Neural progenitor cell (in vitro differentiated cells): ENCODE data around the gene SH3D21. TPM values are rescaled to one million over a fixed set of nuclear protein-coding genes. Genes with fewer than 3 reads are reported as not detected.

ENCODE experiments used
- DNase-seq: peaks from one replicate; pipeline ENCODE4 v3.0.0-alpha.2; 2016; ENCODE audit warnings: low spot score
- H2AFZ ChIP-seq: fragments of 200-600 bp; sonication (generic); replicated peaks from 2 replicates; pipeline ENCODE4 v1.6.1; 2016; ENCODE audit warnings: antibody characterized with exemption
- H3F3A ChIP-seq: fragments of 200-600 bp; sonication (generic); 2 replicates; pipeline ENCODE4 v1.6.1; 2016; ENCODE audit warnings: antibody characterized with exemption, low read depth
- H3K27ac ChIP-seq: fragments of 200-600 bp; sonication (generic); 2 replicates; pipeline ENCODE4 v1.5.1; 2016; ENCODE audit warnings: mild to moderate bottlenecking
- H3K27me3 ChIP-seq: fragments of 200-600 bp; sonication (generic); 2 replicates; pipeline ENCODE4 v1.6.1; 2016; ENCODE audit warnings: mild to moderate bottlenecking, moderate library complexity
- H3K36me3 ChIP-seq: fragments of 200-600 bp; sonication (generic); 2 replicates; pipeline ENCODE4 v1.5.1; 2016
- H3K4me1 ChIP-seq: fragments of 200-600 bp; sonication (generic); 2 replicates; pipeline ENCODE4 v1.6.1; 2016; ENCODE audit warnings: mixed run types
- H3K4me2 ChIP-seq: fragments of 200-600 bp; sonication (generic); 2 replicates; pipeline ENCODE4 v1.6.1; 2016
- H3K4me3 ChIP-seq: fragments of 200-600 bp; sonication (generic); 2 replicates; pipeline ENCODE4 v1.5.1; 2016
- H3K79me2 ChIP-seq: fragments of 200-600 bp; sonication (generic); 2 replicates; pipeline ENCODE4 v1.6.1; 2016; ENCODE audit warnings: low read depth
- H3K9ac ChIP-seq: fragments of 200-600 bp; sonication (generic); 2 replicates; pipeline ENCODE4 v1.6.1; 2016
- H3K9me3 ChIP-seq: fragments of 200-600 bp; sonication (generic); 2 replicates; pipeline ENCODE4 v1.5.1; 2016; ENCODE audit warnings: low read depth
- H4K20me1 ChIP-seq: fragments of 200-600 bp; sonication (generic); 2 replicates; pipeline ENCODE4 v1.6.1; 2016; ENCODE audit warnings: low read depth
- H3K27ac Mint-ChIP-seq: 3 replicates; pipeline ENCODE4 v1.8.0; 2021; ENCODE audit warnings: mixed read lengths
- H3K27me3 Mint-ChIP-seq: 2 replicates; pipeline ENCODE4 v1.8.0; 2022; ENCODE audit warnings: low read depth, mild to moderate bottlenecking, inconsistent platforms, moderate library complexity, mixed read lengths; ENCODE audit not compliant: insufficient read depth
- H3K36me3 Mint-ChIP-seq: 3 replicates; pipeline ENCODE4 v1.8.0; 2021; ENCODE audit warnings: mixed read lengths
- H3K4me1 Mint-ChIP-seq: 3 replicates; pipeline ENCODE4 v1.8.0; 2021; ENCODE audit warnings: mixed read lengths
- H3K4me3 Mint-ChIP-seq: 3 replicates; pipeline ENCODE4 v1.8.0; 2021; ENCODE audit warnings: mild to moderate bottlenecking, moderate library complexity, mixed read lengths
- H3K9me3 Mint-ChIP-seq: 3 replicates; pipeline ENCODE4 v1.8.0; 2020; ENCODE audit warnings: mixed read lengths
- CTCF ChIP-seq: fragments of 200-600 bp; sonication (generic); IDR thresholded peaks from 2 replicates; pipeline ENCODE4 v1.5.1; 2017; ENCODE audit warnings: antibody characterized with exemption, mild to moderate bottlenecking
- EZH2 ChIP-seq: fragments of 200-600 bp; sonication (generic); IDR thresholded peaks from 2 replicates; pipeline ENCODE4 v1.6.1; 2017; ENCODE audit warnings: antibody characterized with exemption, mild to moderate bottlenecking, moderate library complexity
- EZH2phosphoT487 ChIP-seq: fragments of 200-600 bp; sonication (generic); IDR thresholded peaks from 2 replicates; pipeline ENCODE4 v1.6.1; 2017; ENCODE audit warnings: antibody characterized with exemption
- total RNA-seq: library from RNA; depleted of rRNA; stranded (reverse); fragments of >200 nt; gene quantifications from 2 replicates; pipeline ENCODE4 v1.2.3, GENCODE V29; 2015; ENCODE audit warnings: low replicate concordance

The SH3D21 gene
- total RNA-seq, 1 donor from 2014 or later, result 6.1 TPM

- H2AFZ ChIP-seq, result no peak overlapping the region
- Mint-ChIP-seq H3K4me1 (peaks cover 25% of the 10 kb centered on the region), H3K4me3 (no peak overlapping the region), H3K27me3 (no peaks in the 10 kb centered on the region), H3K9me3 (no peaks in the 10 kb centered on the region), H3K36me3 (peaks cover 5% of the 10 kb centered on the region), H3K27ac (peak overlapping the region; percentile 94)
- no peak for TF ChIP-seq CTCF
- TF ChIP-seq EZH2phosphoT487, result no peak
- no peak for TF ChIP-seq EZH2
- H3K4me3 ChIP-seq, result no peak overlapping the region
- H3K4me2 ChIP-seq, result no peak overlapping the region
- no peaks in the 10 kb centered on the region for H3K27me3 ChIP-seq
- H3K4me1 ChIP-seq, result peaks cover 6% of the 10 kb centered on the region
- H4K20me1 ChIP-seq, result no peaks in the 10 kb centered on the region
- H3F3A ChIP-seq, result peaks cover 13% of the 10 kb centered on the region
- H3K79me2 ChIP-seq, result peaks cover 21% of the 10 kb centered on the region
- no peak overlapping the region for H3K9ac ChIP-seq
- no peaks in the 10 kb centered on the region for H3K9me3 ChIP-seq
- peaks cover 3% of the 10 kb centered on the region for H3K36me3 ChIP-seq
- no peak for DNase-seq
- H3K27ac ChIP-seq, result no peak overlapping the region
Observed at GRCh38 chr1:36365381-36365780, 59.2 kb downstream of the SH3D21 start.

GRCh38 chr1:36366091-36366661 lies 60.0 kb downstream of the SH3D21 start:
- TF ChIP-seq EZH2 (no peak), EZH2phosphoT487 (no peak), CTCF (peak; percentile 17)
- Histone ChIP-seq H3K36me3 (peaks cover 3% of the 10 kb centered on the region), H3K9ac (no peak overlapping the region), H3K27ac (peak overlapping the region; percentile 61), H2AFZ (no peak overlapping the region), H3K4me2 (peak overlapping the region; percentile 45), H3F3A (peaks cover 13% of the 10 kb centered on the region), H3K79me2 (peaks cover 21% of the 10 kb centered on the region), H3K4me3 (no peak overlapping the region), H4K20me1 (no peaks in the 10 kb centered on the region), H3K9me3 (no peaks in the 10 kb centered on the region), H3K4me1 (peaks cover 6% of the 10 kb centered on the region), H3K27me3 (no peaks in the 10 kb centered on the region)
- no peaks in the 10 kb centered on the region for H3K27me3 Mint-ChIP-seq
- peaks cover 5% of the 10 kb centered on the region for H3K36me3 Mint-ChIP-seq
- peaks cover 25% of the 10 kb centered on the region for H3K4me1 Mint-ChIP-seq
- peak overlapping the region; percentile 94 for H3K27ac Mint-ChIP-seq
- DNase-seq, result peak; percentile 78
- H3K4me3 Mint-ChIP-seq, result peak overlapping the region; percentile 52
- no peaks in the 10 kb centered on the region for H3K9me3 Mint-ChIP-seq

GRCh38 chr1:36367066-36367465 lies 60.9 kb downstream of the SH3D21 start:
- no peaks in the 10 kb centered on the region for H4K20me1 ChIP-seq
- no peak overlapping the region for H3K4me2 ChIP-seq
- H3K27me3 ChIP-seq, result no peaks in the 10 kb centered on the region
- Mint-ChIP-seq H3K27me3 (no peaks in the 10 kb centered on the region), H3K4me1 (peaks cover 27% of the 10 kb centered on the region), H3K4me3 (no peak overlapping the region), H3K36me3 (peaks cover 5% of the 10 kb centered on the region), H3K9me3 (no peaks in the 10 kb centered on the region), H3K27ac (peak overlapping the region; percentile 57)
- peaks cover 3% of the 10 kb centered on the region for H3K36me3 ChIP-seq
- DNase-seq, result no peak
- H2AFZ ChIP-seq, result no peak overlapping the region
- peaks cover 26% of the 10 kb centered on the region for H3K79me2 ChIP-seq
- no peak overlapping the region for H3K27ac ChIP-seq
- no peak overlapping the region for H3K4me3 ChIP-seq
- TF ChIP-seq EZH2 (no peak), CTCF (no peak), EZH2phosphoT487 (no peak)
- no peaks in the 10 kb centered on the region for H3K9me3 ChIP-seq
- peaks cover 13% of the 10 kb centered on the region for H3F3A ChIP-seq
- H3K9ac ChIP-seq, result no peak overlapping the region
- H3K4me1 ChIP-seq, result peaks cover 10% of the 10 kb centered on the region
